Stimulated activated CD8-positive, alpha-beta memory T cell treated with anti-CD3 and anti-CD28 coated beads, Interleukin-12 subunit alpha, Interleukin-12 subunit beta, amount 100 ng/mL, for 1 hour (primary cell): ENCODE measurements around the gene PPP4R1.

Source experiments
- DNase-seq: peaks from one replicate; pipeline ENCODE4 v3.0.0-alpha.2; 2020; ENCODE audit warnings: low read depth

PPP4R1 gene

GRCh38 chr18:9506046-9506792 lies 108.1 kb downstream of the PPP4R1 start:
- DNase-seq: no peak
